Mucosa of rectum (tissue), 2 donors: ENCODE results near the gene CHD9.

ENCODE experiments used
- H3K27ac ChIP-seq, 2 donors: one replicate each; pipeline ENCODE4 v1.7.0; 2013; ENCODE audit warnings: inconsistent platforms in 2 of 2, low read depth in 2 of 2, low read length in 2 of 2
- H3K27me3 ChIP-seq, 2 donors: one replicate each; pipeline ENCODE4 v1.7.0; 2013; ENCODE audit warnings: low read length in 2 of 2; ENCODE audit not compliant: control insufficient read depth in 2 of 2, insufficient read depth in 2 of 2
- H3K36me3 ChIP-seq, 2 donors: one replicate each; pipeline ENCODE4 v1.7.0; 2013; ENCODE audit warnings: low read length in 2 of 2; ENCODE audit not compliant: control insufficient read depth in 2 of 2, insufficient read depth in 2 of 2
- H3K4me1 ChIP-seq, 2 donors: one replicate each; pipeline ENCODE4 v1.7.0; 2013; ENCODE audit warnings: low read length in 2 of 2, mild to moderate bottlenecking in 1 of 2; ENCODE audit not compliant: control insufficient read depth in 2 of 2, insufficient read depth in 2 of 2
- H3K4me3 ChIP-seq, 2 donors: one replicate each; pipeline ENCODE4 v1.7.0; 2013; ENCODE audit warnings: low read length in 2 of 2
- H3K9ac ChIP-seq, 2 donors: one replicate each; pipeline ENCODE4 v1.7.0; 2013; ENCODE audit warnings: low read length in 2 of 2, low read depth in 1 of 2, mild to moderate bottlenecking in 1 of 2
- H3K9me3 ChIP-seq, 2 donors: one replicate each; pipeline ENCODE4 v1.7.0; 2013; ENCODE audit warnings: low read length in 2 of 2; ENCODE audit not compliant: control insufficient read depth in 2 of 2
- donor health status: healthy.
- donor health status: Normal muscosa, but diverticular disease.

CHD9 gene

DNA sequence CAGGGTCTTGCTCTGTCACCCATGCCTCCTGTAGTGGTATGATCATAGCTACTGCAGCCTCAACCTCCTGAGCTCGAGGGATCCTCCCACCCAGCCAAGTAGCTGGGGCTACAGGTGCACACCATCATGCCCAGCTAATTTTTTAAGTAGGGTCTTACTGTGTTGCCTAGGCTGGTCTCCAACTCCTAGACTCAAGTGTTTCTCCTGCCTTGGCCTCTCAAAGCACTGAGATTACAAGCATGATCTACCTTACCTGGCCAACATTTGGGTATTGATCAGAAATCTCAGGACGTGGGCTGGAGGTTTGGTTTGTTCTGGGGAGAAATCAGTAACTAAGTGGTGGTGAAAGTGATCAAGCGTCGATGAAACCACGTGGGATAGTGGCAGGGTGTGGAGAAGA lies 4.1 kb downstream of the CHD9 start:
- no peaks in the 10 kb centered on the region for H3K36me3 ChIP-seq
- H3K27ac ChIP-seq = no peak overlapping the region
- H3K27me3 ChIP-seq = no peaks in the 10 kb centered on the region
- no peak overlapping the region for H3K4me3 ChIP-seq
- H3K9me3 ChIP-seq = no peaks in the 10 kb centered on the region
- no peak overlapping the region for H3K9ac ChIP-seq
- peaks cover 16 to 41% of the 10 kb centered on the region in 2 donors for H3K4me1 ChIP-seq

DNA sequence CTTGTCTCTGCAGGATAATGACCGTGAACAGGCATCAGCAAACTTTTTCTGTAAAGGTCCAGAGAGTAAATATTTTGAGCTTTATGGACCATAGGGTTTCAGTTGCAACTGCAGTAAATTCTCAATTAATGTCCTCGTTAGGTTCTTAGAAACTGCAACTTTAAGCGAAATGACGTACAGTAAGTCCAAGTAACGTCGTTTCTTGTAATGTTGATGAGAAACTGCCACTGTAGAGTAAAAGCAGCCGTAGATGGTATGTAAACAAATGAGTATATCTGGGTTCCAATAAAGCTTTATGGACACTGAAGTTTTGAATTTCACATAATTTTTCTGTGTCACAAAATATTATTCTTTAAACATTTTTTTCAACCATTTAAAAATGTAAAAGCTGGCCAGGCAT lies 4.9 kb downstream of the CHD9 start:
- no peak overlapping the region for H3K27ac ChIP-seq
- no peaks in the 10 kb centered on the region for H3K36me3 ChIP-seq
- H3K9me3 ChIP-seq = no peaks in the 10 kb centered on the region
- H3K4me3 ChIP-seq = no peak overlapping the region
- H3K4me1 ChIP-seq = peaks cover 12 to 34% of the 10 kb centered on the region in 2 donors
- H3K9ac ChIP-seq = no peak overlapping the region
- no peaks in the 10 kb centered on the region for H3K27me3 ChIP-seq

DNA sequence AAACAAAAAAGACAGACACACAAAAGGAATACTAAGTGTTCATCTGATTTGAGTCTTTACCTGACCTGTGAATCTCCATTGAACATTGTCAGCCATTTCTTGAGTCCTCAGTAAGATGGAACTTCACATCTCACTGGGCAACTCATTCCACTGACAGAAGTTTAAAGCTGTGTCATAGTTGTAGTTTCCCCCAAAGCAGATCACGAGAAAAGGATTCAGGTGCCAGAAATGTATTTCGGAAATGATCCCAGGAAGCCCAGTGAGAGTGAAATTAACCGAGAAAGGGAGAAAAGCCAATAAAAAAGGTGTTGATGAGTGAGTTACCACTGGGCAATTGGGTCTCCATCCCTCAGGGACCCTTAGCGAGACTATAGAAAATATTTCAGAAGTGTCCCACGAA lies 6.5 kb downstream of the CHD9 start:
- Histone ChIP-seq H3K9ac (peak overlapping the region in 1 of 2 donors; percentile 9), H3K4me1 (peaks cover 9 to 27% of the 10 kb centered on the region in 2 donors), H3K27me3 (no peaks in the 10 kb centered on the region), H3K9me3 (no peaks in the 10 kb centered on the region), H3K36me3 (no peaks in the 10 kb centered on the region), H3K4me3 (peak overlapping the region; percentile 34 to 53), H3K27ac (peak overlapping the region; percentile 62 to 75)

GRCh38 chr16:53061701-53062159 lies 6.9 kb downstream of the CHD9 start:
- Histone ChIP-seq H3K9me3 (no peaks in the 10 kb centered on the region), H3K36me3 (peaks cover 0 to 2% of the 10 kb centered on the region in 2 donors), H3K9ac (peak overlapping the region; percentile 9 to 35), H3K4me3 (peak overlapping the region; percentile 34 to 53), H3K4me1 (peaks cover 7 to 24% of the 10 kb centered on the region in 2 donors), H3K27ac (peak overlapping the region; percentile 62 to 75), H3K27me3 (no peaks in the 10 kb centered on the region)

GRCh38 chr16:53064081-53064578 lies 9.3 kb downstream of the CHD9 start:
- H3K27me3 ChIP-seq = no peaks in the 10 kb centered on the region
- no peak overlapping the region for H3K4me3 ChIP-seq
- H3K4me1 ChIP-seq = peaks cover 12 to 21% of the 10 kb centered on the region in 2 donors
- no peaks in the 10 kb centered on the region for H3K9me3 ChIP-seq
- H3K27ac ChIP-seq = no peak overlapping the region
- no peak overlapping the region for H3K9ac ChIP-seq
- peaks cover 2 to 4% of the 10 kb centered on the region in 2 donors for H3K36me3 ChIP-seq

DNA sequence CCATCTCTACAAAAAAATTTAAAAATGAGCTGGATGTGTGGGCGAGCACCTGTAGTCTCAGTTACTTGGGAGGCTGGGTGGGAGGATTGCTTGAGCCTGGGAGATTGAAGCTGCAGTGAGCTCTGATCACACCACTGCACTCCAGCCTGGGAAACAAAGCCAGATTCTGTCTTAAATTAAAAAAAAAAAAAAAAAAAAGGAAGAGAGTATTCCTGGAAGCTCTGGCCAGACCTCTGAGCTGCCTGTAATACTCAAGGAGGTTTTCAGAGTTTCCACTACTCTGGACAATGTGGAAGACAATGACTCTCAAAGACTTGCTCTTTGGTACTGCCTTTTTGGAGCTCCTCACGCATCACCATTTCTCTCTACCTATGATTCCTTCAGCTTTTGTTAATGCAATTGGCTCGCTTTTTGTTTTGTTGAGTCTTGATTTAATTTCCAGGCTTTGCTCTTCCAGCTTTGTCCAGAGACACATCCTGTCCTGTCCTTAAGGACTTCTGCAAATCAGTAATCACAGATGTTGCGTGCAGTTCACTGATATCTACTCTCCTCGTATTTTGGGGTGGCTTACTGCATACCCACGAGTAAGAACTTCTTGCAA lies 10.8 kb downstream of the CHD9 start:
- Histone ChIP-seq H3K9ac (no peak overlapping the region), H3K4me3 (no peak overlapping the region), H3K27me3 (no peaks in the 10 kb centered on the region), H3K9me3 (no peaks in the 10 kb centered on the region), H3K4me1 (peaks cover 12 to 21% of the 10 kb centered on the region in 2 donors), H3K27ac (peak overlapping the region in 1 of 2 donors; percentile 32), H3K36me3 (peaks cover 2 to 4% of the 10 kb centered on the region in 2 donors)

GRCh38 chr16:53067675-53068074 lies 12.9 kb downstream of the CHD9 start:
- Histone ChIP-seq H3K9ac (peak overlapping the region in 1 of 2 donors; percentile 8), H3K36me3 (peaks cover 2 to 4% of the 10 kb centered on the region in 2 donors), H3K4me1 (peaks cover 5% of the 10 kb centered on the region in 2 donors), H3K27me3 (no peaks in the 10 kb centered on the region), H3K27ac (no peak overlapping the region), H3K4me3 (no peak overlapping the region), H3K9me3 (no peaks in the 10 kb centered on the region)

GRCh38 chr16:53068423-53068833 lies 13.6 kb downstream of the CHD9 start:
- H3K4me1 ChIP-seq = peaks cover 5% of the 10 kb centered on the region in 2 donors
- H3K27me3 ChIP-seq = no peaks in the 10 kb centered on the region
- no peak overlapping the region for H3K27ac ChIP-seq
- peak overlapping the region in 1 of 2 donors; percentile 31 for H3K4me3 ChIP-seq
- no peak overlapping the region for H3K9ac ChIP-seq
- peaks cover 2 to 4% of the 10 kb centered on the region in 2 donors for H3K36me3 ChIP-seq
- no peaks in the 10 kb centered on the region for H3K9me3 ChIP-seq

- H3K9me3 ChIP-seq = no peaks in the 10 kb centered on the region
- no peak overlapping the region for H3K4me3 ChIP-seq
- H3K9ac ChIP-seq = no peak overlapping the region
- no peak overlapping the region for H3K27ac ChIP-seq
- H3K27me3 ChIP-seq = no peaks in the 10 kb centered on the region
- H3K4me1 ChIP-seq = peaks cover 5% of the 10 kb centered on the region in 2 donors
- peaks cover 2 to 4% of the 10 kb centered on the region in 2 donors for H3K36me3 ChIP-seq
Measured at GRCh38 chr16:53069772-53070171, 15.0 kb downstream of the CHD9 start.

DNA sequence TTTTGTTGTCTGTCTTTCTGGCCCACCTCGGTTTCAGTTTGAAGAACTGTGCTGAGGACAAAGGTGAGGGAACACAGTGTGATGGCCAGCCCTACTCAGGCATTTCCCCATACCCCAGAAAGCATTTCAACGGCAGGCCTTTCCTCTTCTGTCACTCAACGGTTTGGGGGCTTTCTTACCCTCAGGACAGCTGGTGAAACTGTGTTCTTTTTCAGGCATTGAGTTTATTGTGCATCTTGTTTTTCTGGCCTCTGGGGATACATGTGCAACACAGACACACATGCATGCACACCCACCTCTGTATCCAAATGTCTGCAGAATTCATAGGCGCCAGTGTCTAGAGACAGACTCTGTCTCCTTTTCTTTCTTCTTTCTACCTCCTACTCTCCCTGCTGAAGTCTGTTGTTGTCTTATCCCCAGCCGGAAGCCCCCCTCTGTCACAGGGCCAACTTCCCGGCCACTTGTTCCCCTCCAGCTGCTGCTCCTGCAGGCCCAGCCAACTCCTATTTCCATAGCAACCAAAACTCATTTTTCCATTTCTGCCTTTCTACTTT lies 17.0 kb downstream of the CHD9 start:
- H3K9ac ChIP-seq = no peak overlapping the region
- peaks cover 0 to 4% of the 10 kb centered on the region in 2 donors for H3K36me3 ChIP-seq
- no peaks in the 10 kb centered on the region for H3K27me3 ChIP-seq
- peak overlapping the region in 1 of 2 donors; percentile 29 for H3K4me3 ChIP-seq
- no peaks in the 10 kb centered on the region for H3K9me3 ChIP-seq
- peak overlapping the region in 1 of 2 donors; percentile 52 for H3K27ac ChIP-seq
- H3K4me1 ChIP-seq = peaks cover 3 to 5% of the 10 kb centered on the region in 2 donors
